IPS-18a (cell line): ENCODE data around the gene TBX6.

Source experiments
- H3K27ac ChIP-seq: one replicate; pipeline ENCODE4 v1.5.1; 2013; ENCODE audit warnings: low read length
- H3K27me3 ChIP-seq: one replicate; pipeline ENCODE4 v1.6.1; 2013; ENCODE audit warnings: mild to moderate bottlenecking, low read length; ENCODE audit not compliant: control insufficient read depth, insufficient read depth
- H3K36me3 ChIP-seq: one replicate; pipeline ENCODE4 v1.6.1; 2013; ENCODE audit warnings: low read depth, low read length; ENCODE audit not compliant: control insufficient read depth
- H3K4me1 ChIP-seq: one replicate; pipeline ENCODE4 v1.6.1; 2013; ENCODE audit warnings: low read depth, low read length; ENCODE audit not compliant: control insufficient read depth
- H3K4me3 ChIP-seq: one replicate; pipeline ENCODE4 v1.5.1; 2013; ENCODE audit warnings: low read length
- H3K9ac ChIP-seq: one replicate; pipeline ENCODE4 v1.6.1; 2013; ENCODE audit warnings: mild to moderate bottlenecking, low read length, moderate library complexity
- H3K9me3 ChIP-seq: one replicate; pipeline ENCODE4 v1.6.1; 2013; ENCODE audit warnings: low read depth, low read length; ENCODE audit not compliant: control insufficient read depth

Gene TBX6

DNA sequence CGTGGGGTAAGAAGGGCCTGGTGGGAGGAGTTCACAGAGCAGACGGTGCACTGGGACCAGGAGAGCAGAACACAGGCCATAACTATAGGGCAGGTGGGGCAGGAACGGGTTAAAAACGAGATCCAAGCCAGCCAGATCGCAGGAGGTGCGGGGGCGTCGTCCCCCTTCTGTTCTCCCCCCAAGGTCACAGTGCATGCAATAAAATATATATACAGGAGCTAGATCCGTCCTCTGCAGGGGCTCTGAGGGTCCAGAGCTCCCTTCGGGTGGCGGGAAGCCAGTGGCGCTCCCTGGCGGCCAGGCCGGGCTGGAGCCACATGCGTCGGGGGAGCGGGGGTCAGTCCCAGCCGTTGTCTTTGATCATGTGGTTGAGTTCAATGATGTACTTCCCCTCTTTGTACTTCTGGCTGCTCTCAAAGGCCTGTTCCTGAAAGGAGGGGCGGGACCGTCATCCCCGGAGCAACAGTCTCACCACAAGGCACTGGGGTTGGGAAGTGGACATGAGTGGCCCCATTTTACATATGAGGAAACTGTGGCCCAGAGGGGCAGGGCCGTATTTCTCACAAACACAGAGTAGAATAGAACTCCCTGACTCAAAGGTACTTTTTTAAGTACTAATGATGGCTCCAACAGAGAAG lies 768 bp upstream of the TBX6 start:
- Histone ChIP-seq H3K9me3 (peaks cover 7% of the 10 kb centered on the region), H3K4me3 (peak overlapping the region; percentile 85), H3K27me3 (no peaks in the 10 kb centered on the region), H3K27ac (peak overlapping the region; percentile 62), H3K9ac (peak overlapping the region; percentile 86), H3K36me3 (no peaks in the 10 kb centered on the region), H3K4me1 (peaks cover 5% of the 10 kb centered on the region)

DNA sequence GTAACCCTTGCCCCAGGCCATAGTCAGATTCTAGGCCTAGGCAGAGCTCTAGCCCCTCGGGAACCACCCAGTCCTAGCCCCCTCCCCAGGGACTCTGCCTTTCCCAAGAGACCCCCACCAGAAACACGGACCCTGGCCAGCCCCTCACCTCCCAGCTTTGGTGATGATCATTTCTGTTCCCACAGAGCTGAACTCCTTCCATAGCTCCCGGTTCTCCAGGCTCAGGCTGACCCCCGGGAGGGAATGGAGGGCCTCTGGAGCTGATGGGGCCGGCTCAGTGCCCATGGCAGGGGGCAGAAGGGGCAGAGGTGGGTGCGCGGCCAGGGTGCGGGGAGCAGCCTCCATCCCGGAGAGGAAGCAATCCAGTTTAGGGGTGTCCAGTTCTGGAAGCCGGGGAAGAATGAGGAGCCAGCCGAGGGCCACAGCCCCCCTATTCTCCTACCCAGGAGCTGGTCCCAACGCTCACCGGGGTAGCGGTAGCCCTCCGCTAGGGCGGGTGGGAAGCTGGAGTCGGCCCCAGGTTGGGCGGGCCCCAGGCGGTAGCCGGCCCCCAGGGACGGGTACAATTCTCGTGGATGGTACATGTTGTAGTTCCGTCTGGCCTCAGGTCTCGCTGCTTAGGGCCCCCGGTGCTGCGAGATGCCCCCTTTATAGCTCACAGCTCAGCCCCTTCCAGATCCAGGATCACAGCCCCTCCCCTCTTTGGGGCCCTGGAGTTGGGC lies 953 bp downstream of the TBX6 start:
- Histone ChIP-seq H3K4me1 (peaks cover 5% of the 10 kb centered on the region), H3K36me3 (no peaks in the 10 kb centered on the region), H3K27ac (no peak overlapping the region), H3K9me3 (no peaks in the 10 kb centered on the region), H3K9ac (no peak overlapping the region), H3K4me3 (peak overlapping the region; percentile 85), H3K27me3 (no peaks in the 10 kb centered on the region)

DNA sequence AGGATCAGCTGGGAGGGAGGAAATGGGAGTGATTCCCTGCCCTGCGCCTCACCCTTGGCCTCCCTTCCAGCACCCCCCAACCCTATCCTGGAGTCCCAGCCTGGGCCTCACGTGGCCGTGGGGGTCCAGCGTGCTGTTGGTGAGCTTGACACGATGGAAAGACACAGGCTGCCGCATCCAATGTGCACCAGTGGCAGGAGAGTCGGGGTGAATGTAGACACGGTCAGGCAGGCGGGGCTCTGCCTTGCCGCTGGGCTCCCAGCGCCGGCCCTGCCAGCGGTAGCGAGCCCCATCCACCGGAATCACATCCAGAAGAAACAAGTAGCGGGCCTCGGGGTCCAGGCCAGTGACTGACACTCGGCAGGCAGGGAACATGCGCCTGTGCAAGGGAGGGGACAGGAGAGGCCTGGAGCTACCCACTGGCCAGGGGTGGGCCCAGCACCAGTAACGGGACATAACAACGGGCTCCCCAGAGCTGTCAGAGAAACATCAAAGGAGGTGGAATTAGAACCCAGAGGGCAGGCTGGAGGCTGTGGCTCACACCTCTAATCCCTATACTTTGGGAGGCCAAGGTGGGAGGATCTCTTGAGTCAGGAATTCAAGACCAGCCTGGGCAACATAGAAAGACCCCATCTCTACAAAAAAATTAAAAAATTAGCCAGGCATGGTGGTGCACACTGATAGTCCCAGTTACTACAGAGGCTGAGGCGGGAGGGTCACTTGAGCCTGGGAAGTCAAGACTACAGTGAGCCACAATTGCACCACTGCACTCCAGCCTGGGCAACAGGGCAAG lies 2.7 kb downstream of the TBX6 start:
- no peak overlapping the region for H3K9ac ChIP-seq
- no peak overlapping the region for H3K27ac ChIP-seq
- H3K4me3 ChIP-seq: no peak overlapping the region
- no peaks in the 10 kb centered on the region for H3K9me3 ChIP-seq
- no peaks in the 10 kb centered on the region for H3K27me3 ChIP-seq
- H3K36me3 ChIP-seq: peaks cover 13% of the 10 kb centered on the region
- H3K4me1 ChIP-seq: no peaks in the 10 kb centered on the region

DNA sequence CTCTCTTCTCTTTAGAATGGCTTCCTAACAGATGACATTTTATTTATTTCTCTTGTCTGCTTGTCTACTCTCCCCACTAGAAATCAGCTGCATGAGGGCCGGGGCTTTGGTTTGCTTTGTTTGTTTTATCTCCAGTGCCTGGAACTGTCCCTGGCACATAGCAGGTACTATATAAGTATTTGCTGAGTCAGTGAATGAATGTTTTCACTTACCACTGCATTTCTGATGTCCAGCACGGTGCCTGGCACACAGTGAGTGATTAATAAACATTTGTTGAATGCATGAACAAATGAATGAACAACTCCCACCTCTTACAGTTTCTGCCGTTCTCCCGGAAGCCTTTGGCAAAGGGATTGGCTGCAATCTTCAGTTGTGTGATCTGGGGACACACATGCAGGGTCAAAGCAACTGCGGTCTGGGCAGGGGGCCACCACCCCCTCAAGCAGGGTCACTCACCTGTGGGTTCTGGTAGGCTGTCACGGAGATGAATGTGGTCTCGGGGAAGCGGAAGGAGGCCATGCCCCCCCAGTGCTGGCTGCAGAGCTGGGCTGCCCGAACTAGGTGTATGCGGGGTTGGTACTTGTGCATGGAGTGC lies 3.4 kb downstream of the TBX6 start:
- no peaks in the 10 kb centered on the region for H3K4me1 ChIP-seq
- peaks cover 20% of the 10 kb centered on the region for H3K36me3 ChIP-seq
- no peaks in the 10 kb centered on the region for H3K9me3 ChIP-seq
- H3K9ac ChIP-seq: no peak overlapping the region
- no peak overlapping the region for H3K4me3 ChIP-seq
- H3K27ac ChIP-seq: no peak overlapping the region
- H3K27me3 ChIP-seq: no peaks in the 10 kb centered on the region

DNA sequence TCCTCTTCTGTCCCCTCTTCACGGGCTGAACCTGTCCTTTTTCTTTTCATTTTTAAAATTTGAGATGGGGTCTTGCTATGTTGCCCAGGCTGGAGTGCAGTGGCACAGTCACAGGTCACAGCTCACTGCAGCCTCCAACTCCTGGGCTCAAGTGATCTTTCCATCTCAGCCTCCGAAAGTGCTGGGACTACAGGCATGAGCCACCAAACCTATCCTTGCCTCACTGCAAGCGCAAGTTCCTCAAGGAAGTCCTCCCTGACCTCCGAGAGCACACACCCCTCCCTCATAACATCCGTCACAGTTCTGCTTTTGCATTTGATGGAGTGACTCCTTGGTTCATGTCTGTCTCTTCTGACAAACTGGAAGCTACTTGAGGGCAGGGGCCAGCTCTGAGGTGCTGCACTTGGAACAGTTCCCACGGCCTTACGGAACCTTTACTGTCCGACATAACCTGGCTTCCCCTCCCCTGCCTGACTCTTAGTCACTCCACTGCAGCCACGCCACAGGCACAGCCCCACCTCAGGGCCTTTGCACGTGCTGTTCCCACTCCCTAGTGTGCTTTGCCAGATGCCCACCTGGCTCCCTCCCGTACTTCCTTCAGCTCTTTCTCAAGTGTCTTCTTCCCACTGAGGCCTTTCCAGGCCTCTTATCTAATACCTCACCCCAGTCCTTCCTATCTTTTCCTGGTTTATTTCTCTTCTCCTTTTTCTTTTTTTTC lies 4.4 kb downstream of the TBX6 start:
- H3K4me3 ChIP-seq: no peak overlapping the region
- H3K9me3 ChIP-seq: no peaks in the 10 kb centered on the region
- peaks cover 26% of the 10 kb centered on the region for H3K36me3 ChIP-seq
- no peak overlapping the region for H3K27ac ChIP-seq
- no peaks in the 10 kb centered on the region for H3K4me1 ChIP-seq
- H3K9ac ChIP-seq: no peak overlapping the region
- no peaks in the 10 kb centered on the region for H3K27me3 ChIP-seq

DNA sequence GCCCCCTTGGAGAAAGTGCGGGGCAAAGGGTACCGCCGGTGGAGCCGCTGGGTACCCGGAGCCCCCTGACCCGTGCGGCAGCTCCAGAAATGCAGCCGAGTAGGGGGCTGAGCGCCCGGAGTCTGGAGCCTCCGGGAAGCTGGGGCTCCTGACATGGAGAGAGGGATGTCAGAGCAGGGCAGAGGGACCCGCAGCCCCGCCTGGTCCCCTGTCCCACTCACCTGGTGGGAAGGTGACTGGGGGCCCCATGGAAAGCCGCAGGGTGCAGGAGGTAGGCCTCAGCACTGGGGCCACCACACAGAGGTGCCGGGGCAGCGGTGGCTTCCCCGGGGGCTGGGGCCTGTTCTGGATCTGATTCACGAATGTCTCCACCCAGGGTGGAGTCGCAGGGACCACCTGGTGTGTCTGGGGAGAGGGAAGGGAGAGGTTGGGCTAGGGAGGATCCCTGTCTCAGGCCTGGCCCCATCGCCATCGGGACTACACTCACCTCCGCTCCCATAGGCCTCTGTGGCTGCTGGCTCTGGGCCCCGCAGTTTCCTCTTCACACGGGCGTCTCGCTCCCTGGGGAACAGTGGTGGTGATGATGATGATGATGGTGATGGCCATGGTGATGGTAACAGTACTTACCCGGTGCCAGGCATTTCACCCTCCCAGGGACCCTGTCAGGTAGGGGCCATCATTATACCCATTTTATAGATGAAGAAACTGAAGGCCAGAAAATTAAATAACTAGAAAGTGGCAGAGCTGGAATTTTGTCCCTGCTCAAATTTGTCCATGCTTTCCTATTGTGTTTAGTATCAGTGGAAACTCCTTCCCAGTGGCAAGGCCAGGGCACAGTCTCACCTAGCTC lies 5.2 kb downstream of the TBX6 start:
- H3K9ac ChIP-seq: no peak overlapping the region
- H3K9me3 ChIP-seq: no peaks in the 10 kb centered on the region
- peaks cover 31% of the 10 kb centered on the region for H3K36me3 ChIP-seq
- no peaks in the 10 kb centered on the region for H3K4me1 ChIP-seq
- no peak overlapping the region for H3K4me3 ChIP-seq
- H3K27ac ChIP-seq: no peak overlapping the region
- H3K27me3 ChIP-seq: no peaks in the 10 kb centered on the region

DNA sequence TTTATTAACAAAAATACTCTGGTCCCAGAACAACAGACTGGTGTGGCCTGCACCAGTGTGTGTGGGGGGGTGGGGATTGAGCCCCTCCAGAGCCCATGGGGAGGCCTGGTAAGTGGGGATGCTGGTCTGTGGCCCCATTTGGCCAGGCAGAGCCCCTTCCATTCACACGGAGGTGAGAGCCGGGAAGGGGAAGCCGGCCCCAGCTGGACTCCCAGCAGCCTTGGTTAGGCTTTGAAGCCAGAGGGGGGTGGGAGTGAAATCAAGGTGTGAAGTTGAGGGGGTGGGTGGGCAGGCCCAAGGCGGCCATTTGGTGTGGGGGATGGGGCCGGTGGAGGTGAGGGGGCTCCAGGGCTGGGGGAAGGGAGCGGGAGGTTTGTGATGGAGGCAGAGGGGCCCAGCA lies 5.9 kb downstream of the TBX6 start:
- Histone ChIP-seq H3K4me3 (no peak overlapping the region), H3K9ac (no peak overlapping the region), H3K36me3 (peaks cover 36% of the 10 kb centered on the region), H3K27me3 (no peaks in the 10 kb centered on the region), H3K27ac (no peak overlapping the region), H3K4me1 (no peaks in the 10 kb centered on the region), H3K9me3 (no peaks in the 10 kb centered on the region)

DNA sequence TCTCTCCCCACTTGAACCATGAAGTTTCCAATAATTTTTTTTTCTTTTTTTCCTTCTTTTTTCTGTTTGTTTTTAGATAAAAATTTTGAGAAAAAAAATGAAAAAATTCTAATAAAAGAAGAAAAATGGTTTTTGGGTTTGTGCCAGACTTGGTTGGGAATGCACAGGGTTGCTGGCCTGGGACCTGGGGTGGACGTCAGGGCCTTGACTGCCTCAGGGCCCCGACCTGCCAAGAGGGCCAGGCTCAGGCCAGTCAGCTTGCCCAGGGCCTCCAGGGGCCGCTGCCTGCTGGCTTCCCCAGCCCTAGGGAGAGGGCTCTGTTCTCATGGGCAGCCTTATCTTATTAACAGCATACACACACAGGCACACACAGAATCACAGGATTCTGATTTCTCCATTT lies 6.5 kb downstream of the TBX6 start:
- no peaks in the 10 kb centered on the region for H3K9me3 ChIP-seq
- no peaks in the 10 kb centered on the region for H3K27me3 ChIP-seq
- peaks cover 36% of the 10 kb centered on the region for H3K36me3 ChIP-seq
- no peak overlapping the region for H3K4me3 ChIP-seq
- no peak overlapping the region for H3K27ac ChIP-seq
- H3K4me1 ChIP-seq: no peaks in the 10 kb centered on the region
- no peak overlapping the region for H3K9ac ChIP-seq

DNA sequence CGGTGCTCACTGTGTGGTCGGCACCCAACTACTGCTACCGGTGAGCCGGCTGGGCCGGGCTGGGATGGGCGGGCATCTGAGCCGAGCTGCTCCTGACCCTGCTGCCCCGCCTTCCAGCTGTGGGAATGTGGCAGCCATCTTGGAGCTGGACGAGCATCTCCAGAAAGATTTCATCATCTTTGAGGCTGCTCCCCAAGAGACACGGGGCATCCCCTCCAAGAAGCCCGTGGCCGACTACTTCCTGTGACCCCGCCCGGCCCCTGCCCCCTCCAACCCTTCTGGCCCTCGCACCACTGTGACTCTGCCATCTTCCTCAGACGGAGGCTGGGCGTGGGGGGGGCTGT lies 6.9 kb downstream of the TBX6 start:
- Histone ChIP-seq H3K36me3 (peaks cover 41% of the 10 kb centered on the region), H3K4me3 (no peak overlapping the region), H3K9ac (no peak overlapping the region), H3K27me3 (no peaks in the 10 kb centered on the region), H3K4me1 (no peaks in the 10 kb centered on the region), H3K27ac (no peak overlapping the region), H3K9me3 (no peaks in the 10 kb centered on the region)

DNA sequence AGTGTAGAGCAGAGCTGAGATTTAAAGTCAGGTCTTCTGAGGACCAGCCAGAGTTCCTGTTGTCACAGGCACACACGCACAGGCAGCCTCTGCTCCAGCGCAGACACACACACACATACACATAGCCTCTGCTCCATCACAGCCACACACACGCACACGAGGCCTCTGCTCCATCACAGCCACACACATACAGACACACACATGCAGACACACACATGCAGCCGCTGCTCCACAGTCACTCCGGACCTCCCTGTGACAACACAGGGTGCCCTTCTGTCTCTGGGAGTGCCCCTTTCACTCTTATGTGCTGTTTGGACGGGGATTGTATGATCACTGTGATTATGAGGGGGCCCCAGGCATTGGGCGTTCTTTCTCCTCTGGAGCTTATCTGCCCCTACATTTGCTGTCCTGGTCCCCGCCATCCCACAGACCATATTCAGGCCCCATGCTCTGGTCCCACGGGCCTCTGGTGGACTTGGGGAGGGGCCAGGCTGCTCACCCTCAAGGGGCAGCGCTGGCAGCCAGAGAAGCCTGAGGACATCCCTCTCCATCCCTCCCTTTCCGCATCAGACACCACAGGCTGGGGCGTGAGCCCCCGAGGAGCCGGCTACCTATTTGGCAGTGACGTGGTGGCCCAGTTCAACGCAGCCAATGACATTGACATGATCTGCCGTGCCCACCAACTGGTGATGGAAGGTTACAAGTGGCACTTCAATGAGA lies 7.5 kb downstream of the TBX6 start:
- no peaks in the 10 kb centered on the region for H3K9me3 ChIP-seq
- H3K27ac ChIP-seq: no peak overlapping the region
- H3K4me3 ChIP-seq: no peak overlapping the region
- H3K9ac ChIP-seq: no peak overlapping the region
- peaks cover 46% of the 10 kb centered on the region for H3K36me3 ChIP-seq
- no peaks in the 10 kb centered on the region for H3K4me1 ChIP-seq
- H3K27me3 ChIP-seq: no peaks in the 10 kb centered on the region
